KG1 (cell line): ENCODE results near the gene STXBP4.

ENCODE experiments used
- DNase-seq: peaks from one replicate; lab custom pipeline; 2025; lab: John Stamatoyannopoulos, UW

Gene STXBP4

GRCh38 chr17:54971901-54972300, 3.3 kb downstream of the STXBP4 start:
- no peak for DNase-seq

GRCh38 chr17:54972406-54973138, 4.0 kb downstream of the STXBP4 start:
- no peak for DNase-seq

GRCh38 chr17:54974759-54975158, 6.2 kb downstream of the STXBP4 start:
- DNase-seq = no peak

GRCh38 chr17:54976316-54976715, 7.8 kb downstream of the STXBP4 start:
- DNase-seq = no peak

GRCh38 chr17:54977744-54978143, 9.2 kb downstream of the STXBP4 start:
- DNase-seq = no peak

- DNase-seq = no peak
These were observed 11.1 kb downstream of the STXBP4 start for GRCh38 chr17:54979657-54980056.

- no peak for DNase-seq
These were observed 11.8 kb downstream of the STXBP4 start for GRCh38 chr17:54980375-54980774.

GRCh38 chr17:54982399-54982798, 13.8 kb downstream of the STXBP4 start:
- DNase-seq = no peak

- no peak for DNase-seq
These were observed 14.7 kb downstream of the STXBP4 start for GRCh38 chr17:54983260-54983659.

- no peak for DNase-seq
These were observed 16.9 kb downstream of the STXBP4 start for GRCh38 chr17:54985476-54985875.

GRCh38 chr17:54990118-54990517, 21.6 kb downstream of the STXBP4 start:
- no peak for DNase-seq

GRCh38 chr17:54991567-54991966, 23.0 kb downstream of the STXBP4 start:
- no peak for DNase-seq

- peak; percentile 26 for DNase-seq
These were observed 24.5 kb downstream of the STXBP4 start for GRCh38 chr17:54992797-54993639.

- DNase-seq = no peak
These were observed 27.9 kb downstream of the STXBP4 start for GRCh38 chr17:54996441-54996840.

- DNase-seq = no peak
These were observed 33.9 kb downstream of the STXBP4 start for GRCh38 chr17:55002458-55002857.

GRCh38 chr17:55004484-55004883, 35.9 kb downstream of the STXBP4 start:
- no peak for DNase-seq

GRCh38 chr17:55005520-55005919, 37.0 kb downstream of the STXBP4 start:
- DNase-seq = peak; percentile 39

- no peak for DNase-seq
These were observed 55.1 kb downstream of the STXBP4 start for GRCh38 chr17:55023626-55024025.

- no peak for DNase-seq
These were observed 69.3 kb downstream of the STXBP4 start for GRCh38 chr17:55037828-55038227.

- DNase-seq = no peak
These were observed 69.7 kb downstream of the STXBP4 start for GRCh38 chr17:55038291-55038690.

- no peak for DNase-seq
These were observed 72.0 kb downstream of the STXBP4 start for GRCh38 chr17:55040611-55041010.

- no peak for DNase-seq
These were observed 85.3 kb downstream of the STXBP4 start for GRCh38 chr17:55053855-55054254.

- DNase-seq = no peak
These were observed 85.9 kb downstream of the STXBP4 start for GRCh38 chr17:55054429-55054828.
